GM21423 (cell line): ENCODE measurements around the gene PHTF1.
"Not testable (repeated sequence)": the region's sequence is repeated elsewhere in the genome, so short reads cannot be mapped to it uniquely, and the experiment has no call there.

ENCODE experiments used
- ATAC-seq: cut with Tn5 transposase; IDR thresholded peaks from one replicate; pipeline ENCODE4 v1.9.1; 2021; ENCODE audit warnings: mild to moderate bottlenecking, moderate library complexity; ENCODE audit not compliant: unreplicated experiment

Gene PHTF1

GRCh38 chr1:113779542-113779941 is 20.3 kb upstream of the PHTF1 start:
- ATAC-seq, result no peak

GRCh38 chr1:113777561-113777960 is 18.3 kb upstream of the PHTF1 start:
- ATAC-seq, result no peak

GRCh38 chr1:113770031-113770430 is 10.7 kb upstream of the PHTF1 start:
- ATAC-seq, result no peak

- ATAC-seq, result no peak
Observed at GRCh38 chr1:113769601-113769970, 10.3 kb upstream of the PHTF1 start.

GRCh38 chr1:113768916-113769600 is 9.8 kb upstream of the PHTF1 start:
- ATAC-seq, result no peak

- no peak for ATAC-seq
Observed at GRCh38 chr1:113765306-113766230, 6.3 kb upstream of the PHTF1 start.

- no peak for ATAC-seq
Observed at GRCh38 chr1:113763661-113764060, 4.4 kb upstream of the PHTF1 start.

- ATAC-seq, result no peak
Observed at GRCh38 chr1:113761937-113762336, 2.7 kb upstream of the PHTF1 start.

GRCh38 chr1:113760102-113761080 is 1.1 kb upstream of the PHTF1 start:
- no peak for ATAC-seq

GRCh38 chr1:113758631-113759332 is 504 bp downstream of the PHTF1 start:
- peak; percentile 60 for ATAC-seq

- ATAC-seq, result no peak
Observed at GRCh38 chr1:113756461-113756860, 2.8 kb downstream of the PHTF1 start.

GRCh38 chr1:113753333-113753732 is 6.0 kb downstream of the PHTF1 start:
- not testable (repeated sequence) for ATAC-seq

- no peak for ATAC-seq
Observed at GRCh38 chr1:113751516-113751915, 7.8 kb downstream of the PHTF1 start.

GRCh38 chr1:113751114-113751513 is 8.2 kb downstream of the PHTF1 start:
- ATAC-seq, result no peak

- no peak for ATAC-seq
Observed at GRCh38 chr1:113749402-113749801, 9.9 kb downstream of the PHTF1 start.

GRCh38 chr1:113747376-113747775 is 11.9 kb downstream of the PHTF1 start:
- ATAC-seq, result no peak

GRCh38 chr1:113745425-113745824 is 13.9 kb downstream of the PHTF1 start:
- ATAC-seq, result no peak

GRCh38 chr1:113744114-113744513 is 15.2 kb downstream of the PHTF1 start:
- no peak for ATAC-seq

GRCh38 chr1:113742515-113742914 is 16.8 kb downstream of the PHTF1 start:
- peak; percentile 60 for ATAC-seq

- no peak for ATAC-seq
Observed at GRCh38 chr1:113734357-113735055, 24.8 kb downstream of the PHTF1 start.
